ENCODE results near the gene GRIN2A.

The GRIN2A gene

DNA sequence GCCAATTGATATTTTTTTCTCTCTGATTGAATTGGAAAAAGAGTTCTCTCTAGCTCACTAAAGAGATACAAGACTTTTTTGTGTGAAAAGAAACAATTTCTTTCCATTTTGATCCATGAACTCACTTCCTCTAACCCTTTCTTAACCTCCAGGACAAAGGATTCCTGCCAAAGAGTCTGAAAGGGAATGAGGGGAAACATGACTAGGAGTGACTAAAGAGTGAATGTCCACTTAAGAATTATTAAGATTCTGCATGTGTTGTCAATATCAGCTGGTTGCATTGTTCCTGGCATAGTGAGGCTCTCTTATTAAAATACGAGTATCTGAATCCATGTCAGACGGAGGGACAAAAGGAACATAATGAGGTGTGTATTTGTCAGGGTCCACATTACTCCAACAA is 344.7 kb downstream of the GRIN2A start:
- H3K4me3 ChIP-seq (ENCODE audit: low read depth, low read length): no peak overlapping the region

DNA sequence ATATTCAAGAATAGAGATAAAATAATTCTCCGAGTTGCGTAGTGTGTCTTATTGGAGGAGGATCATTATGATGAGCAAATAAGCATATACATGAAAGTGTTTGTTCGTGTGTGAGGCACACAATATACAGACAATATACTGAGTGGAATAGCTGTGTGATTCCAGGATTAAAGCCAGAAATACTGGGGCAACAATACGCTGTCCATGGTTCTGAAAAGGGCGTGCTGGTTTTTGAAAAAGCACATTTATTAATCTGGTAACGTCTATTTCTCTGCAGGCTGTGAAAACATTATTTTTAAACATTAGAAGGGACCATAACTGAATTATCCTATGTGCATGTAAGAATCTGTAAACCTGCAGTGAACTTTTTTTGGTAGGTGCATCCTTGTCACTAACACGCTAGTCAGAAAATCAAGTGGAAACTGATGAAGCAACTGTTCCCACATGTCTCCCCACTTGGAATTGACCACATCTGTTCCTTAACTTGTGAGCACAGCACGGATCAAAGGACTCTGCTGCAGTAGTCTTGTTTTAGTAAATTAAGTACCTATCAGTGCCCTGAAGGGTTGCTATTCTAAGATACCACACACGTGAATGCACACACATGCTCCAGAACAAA is 346.0 kb downstream of the GRIN2A start:
- no peak overlapping the region for H3K4me3 ChIP-seq (ENCODE audit: low read depth, low read length)

DNA sequence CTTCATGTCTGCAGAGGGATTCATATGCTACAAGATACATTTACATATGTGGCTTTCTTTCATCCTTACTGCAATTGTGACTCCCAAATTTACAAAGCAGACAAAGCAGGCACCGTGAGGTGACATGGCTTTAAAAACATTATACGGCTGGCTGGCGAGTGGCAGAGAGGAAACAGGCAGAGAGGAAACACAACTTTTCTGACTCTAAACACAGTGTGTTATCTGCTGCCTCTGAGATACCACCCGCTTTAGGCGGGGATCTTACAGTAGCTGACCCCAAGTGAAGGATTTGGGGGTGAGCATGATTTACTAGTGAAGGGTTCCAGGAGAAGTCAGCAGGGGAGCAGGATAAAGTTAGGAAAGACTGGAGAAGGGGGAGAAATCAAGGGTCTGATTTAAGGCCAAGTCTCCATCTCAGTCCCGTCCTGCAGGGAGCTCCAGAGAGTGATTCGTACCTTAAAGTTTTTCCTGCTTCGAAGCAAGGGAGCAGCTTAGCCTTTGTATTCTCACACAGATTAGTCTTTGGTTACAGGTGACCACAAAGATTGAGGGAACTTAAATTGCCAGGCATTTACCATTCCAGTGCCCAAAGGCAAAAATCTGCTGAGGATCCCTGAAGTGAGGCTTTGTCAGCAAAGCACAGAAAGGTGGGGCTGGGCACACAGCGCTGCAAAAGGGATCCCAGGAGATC is 355.0 kb downstream of the GRIN2A start:
- no peak overlapping the region for H3K4me3 ChIP-seq (ENCODE audit: low read depth, low read length)

DNA sequence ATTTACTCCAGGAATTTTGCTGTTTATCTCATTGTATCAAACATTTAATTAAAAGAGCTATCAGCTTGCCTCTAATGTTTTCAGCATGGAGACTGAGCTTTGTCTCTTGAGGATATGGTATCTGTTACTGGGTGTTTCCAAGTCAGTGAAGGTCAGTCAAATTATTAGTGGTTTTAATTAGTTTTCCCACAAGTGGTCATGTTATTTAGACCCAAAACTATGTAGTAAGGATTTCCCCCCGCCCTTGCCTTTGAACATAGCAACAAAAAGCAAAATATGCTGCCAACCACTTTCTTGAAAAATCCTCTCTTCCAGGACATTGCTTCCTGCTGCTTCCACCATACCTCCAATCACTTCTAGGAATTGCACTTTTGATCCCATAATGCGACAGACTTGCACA is 355.6 kb downstream of the GRIN2A start:
- no peak overlapping the region for H3K4me3 ChIP-seq (ENCODE audit: low read depth, low read length)

DNA sequence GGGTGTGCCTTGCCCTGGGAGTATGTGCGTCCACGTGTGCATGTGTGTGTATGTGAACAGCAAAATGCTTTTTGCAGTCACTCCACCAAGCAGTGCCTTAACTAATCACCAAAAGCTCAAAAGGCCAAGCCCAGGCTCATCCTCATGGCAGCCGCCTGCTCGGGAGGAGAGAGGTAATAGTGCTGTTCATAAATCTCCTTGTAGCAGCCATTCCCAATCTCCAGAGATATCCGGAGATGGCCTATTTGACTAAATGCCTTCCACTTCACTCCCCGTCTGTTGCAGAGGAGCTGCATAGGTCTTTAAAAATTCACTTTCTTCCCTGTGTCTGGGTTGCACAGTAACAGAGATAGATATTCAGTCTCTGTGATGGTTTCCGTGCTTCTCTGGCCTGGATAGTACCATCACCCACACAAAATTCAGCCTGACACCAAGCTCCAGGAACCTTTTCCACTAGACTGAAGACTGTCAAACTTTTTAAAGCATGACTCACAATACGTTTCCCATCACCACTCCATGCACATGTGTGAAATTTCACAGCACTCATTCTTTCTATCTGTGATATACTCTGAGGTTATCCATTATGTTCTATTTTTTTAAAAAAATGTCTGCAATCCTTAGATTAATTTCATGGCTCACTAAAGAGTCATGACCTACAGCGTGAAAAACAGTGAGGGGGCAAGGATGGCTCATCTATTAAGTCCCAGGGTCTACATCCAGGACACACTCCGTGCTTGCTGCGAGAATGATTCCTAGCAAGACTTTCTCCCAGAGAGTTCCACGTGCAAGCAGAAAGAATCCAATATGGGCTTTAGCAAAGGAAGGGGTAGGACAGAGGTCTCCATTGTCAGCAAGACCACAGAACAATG is 357.8 kb downstream of the GRIN2A start:
- no peak overlapping the region for H3K4me3 ChIP-seq (ENCODE audit: low read depth, low read length)

DNA sequence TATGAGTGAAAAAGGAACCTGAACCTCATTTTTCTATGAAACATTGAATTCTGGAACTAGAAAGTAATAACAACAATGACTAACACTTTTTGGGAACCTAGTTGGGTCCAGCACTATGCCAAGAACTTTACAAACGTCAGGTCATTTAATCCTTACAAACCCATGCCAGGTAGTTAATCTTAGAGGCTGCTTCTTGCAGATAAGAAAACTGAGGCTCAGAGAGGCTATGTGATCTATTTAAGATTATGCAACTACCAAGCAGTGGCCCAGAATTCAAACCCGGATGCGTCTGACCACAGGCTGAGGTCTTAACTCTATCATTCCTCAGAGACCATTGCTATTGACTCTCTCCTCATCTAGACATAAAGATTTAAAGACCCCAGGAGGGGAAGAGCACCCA is 358.7 kb downstream of the GRIN2A start:
- H3K4me3 ChIP-seq (ENCODE audit: low read depth, low read length): no peak overlapping the region

DNA sequence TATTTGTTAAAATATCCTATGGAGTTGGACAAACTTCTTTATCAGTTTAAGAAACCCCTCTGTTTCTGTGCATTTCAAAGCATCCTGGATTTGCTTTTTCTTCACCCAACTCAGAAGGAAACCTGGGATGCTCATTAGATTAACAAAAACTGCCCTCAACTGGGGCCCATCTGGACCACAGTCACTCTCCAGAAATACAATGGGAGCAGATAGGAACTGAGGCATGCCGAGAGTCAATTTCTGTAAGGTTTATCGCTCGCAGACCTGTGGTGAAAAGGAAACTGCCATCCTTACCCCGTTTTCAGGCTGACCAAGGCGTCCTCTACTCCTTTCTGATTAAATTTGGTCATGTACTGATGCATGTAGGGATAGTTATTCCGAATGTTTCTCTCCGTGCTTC is 360.3 kb downstream of the GRIN2A start:
- H3K4me3 ChIP-seq (ENCODE audit: low read depth, low read length): no peak overlapping the region

DNA sequence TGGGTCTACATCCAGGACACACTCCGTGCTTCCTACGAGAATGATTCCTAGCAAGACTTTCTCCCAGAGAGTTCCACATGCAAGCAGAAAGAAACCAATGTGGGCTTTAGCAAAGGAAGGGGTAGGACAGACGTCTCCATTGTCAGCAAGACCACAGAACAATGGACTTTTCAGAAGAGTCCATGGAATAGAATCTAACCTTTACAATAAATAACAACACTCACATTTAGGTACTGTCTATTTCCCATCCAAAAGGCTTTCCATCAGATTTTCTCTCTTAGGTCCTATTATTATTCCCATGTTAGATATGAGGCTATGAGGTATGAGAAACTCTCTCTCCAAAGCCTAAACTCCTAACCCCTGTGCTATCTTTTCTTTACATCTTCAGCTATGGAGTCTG is 360.9 kb downstream of the GRIN2A start:
- no peak overlapping the region for H3K4me3 ChIP-seq (ENCODE audit: low read depth, low read length)

DNA sequence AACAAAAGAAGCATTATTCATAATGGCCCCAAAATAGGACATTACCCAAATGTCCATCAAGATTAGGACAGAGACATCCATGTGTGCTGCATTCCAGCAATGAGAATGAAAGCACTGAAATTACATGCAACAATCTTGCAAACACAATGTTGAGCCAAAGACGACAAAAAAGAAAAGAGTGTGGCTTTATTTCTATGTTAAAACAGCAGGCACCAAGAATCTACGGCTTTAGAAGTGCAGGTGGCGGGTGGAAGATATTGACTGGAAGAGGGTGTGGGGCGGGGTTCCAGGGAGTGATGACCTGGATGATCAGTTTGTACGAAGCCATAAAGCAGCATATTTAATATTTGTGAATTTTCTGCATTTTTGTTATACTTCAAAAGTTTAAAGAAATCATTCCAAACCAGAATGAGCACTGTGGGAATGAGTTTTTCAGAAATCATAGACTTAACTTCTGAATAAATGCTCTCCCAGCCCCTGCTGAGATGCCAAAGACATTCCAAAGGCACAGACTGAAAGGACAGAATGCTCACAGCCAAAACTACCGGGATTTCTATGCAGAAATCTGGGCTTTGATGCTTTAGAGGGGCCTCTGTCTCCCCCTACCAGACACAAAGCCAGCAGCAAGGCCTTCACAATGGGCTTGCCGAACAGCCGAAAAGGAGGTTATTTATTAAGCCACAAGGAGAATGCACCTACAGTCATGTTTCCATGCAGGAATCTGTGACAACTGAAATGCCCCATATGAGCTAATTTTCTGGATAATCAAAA is 361.6 kb downstream of the GRIN2A start:
- H3K4me3 ChIP-seq (ENCODE audit: low read depth, low read length): no peak overlapping the region

DNA sequence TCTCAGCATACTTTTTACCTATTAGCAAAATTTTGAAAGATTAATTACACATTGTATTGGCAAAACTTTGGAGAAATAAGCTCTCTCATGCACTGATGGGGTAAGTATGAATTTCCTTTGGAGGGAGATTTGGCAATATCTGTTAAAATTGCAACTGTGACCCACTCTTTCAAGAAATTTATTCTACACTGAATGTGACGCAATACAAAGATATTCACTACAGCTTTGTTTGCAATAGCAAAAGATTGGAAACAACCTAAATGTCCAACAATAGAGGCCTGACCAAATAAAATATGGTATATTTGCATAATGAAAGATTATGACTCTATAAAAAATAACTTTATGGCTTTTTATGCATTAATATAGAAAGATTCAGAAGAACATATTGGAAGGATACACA is 363.5 kb downstream of the GRIN2A start:
- no peak overlapping the region for H3K4me3 ChIP-seq (ENCODE audit: low read depth, low read length)

DNA sequence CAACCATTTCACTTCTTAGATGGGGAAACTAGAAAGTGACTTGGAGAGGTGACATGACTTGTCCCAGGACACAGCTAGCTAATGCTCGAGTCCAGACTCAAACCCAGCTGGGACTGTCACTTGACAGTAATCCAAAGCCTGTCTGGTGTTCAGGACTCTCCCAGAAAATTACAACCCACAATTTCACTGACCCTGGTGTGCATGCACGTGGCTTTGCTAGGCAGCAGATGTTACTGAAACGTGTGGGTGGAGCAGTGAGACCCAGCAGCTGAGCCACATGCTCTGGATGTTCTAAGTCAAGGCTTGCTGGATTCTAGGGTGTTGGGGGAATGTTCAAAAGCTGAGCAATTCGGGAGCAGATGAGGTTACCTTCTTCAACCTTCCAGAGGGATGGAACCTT is 364.6 kb downstream of the GRIN2A start:
- no peak overlapping the region for H3K4me3 ChIP-seq (ENCODE audit: low read depth, low read length)

DNA sequence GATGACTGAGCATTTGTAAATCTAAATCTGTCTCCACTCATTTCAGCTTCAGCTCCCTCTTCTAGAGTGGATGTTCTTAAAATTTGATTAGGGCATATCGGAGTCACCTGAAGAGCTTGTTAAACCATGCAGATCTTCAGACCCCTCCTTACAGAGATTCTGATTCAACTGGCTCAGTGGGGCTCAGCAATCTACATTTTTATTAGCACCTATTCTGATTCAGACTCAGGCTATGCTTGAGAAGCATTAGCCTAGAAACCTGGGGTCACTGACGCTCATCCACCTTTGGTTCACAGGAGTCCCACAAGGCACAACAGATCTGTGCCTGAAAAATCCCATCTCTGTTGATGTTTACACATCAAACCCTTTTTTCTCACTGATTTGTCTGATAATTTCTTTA is 365.6 kb downstream of the GRIN2A start:
- H3K4me3 ChIP-seq (ENCODE audit: low read depth, low read length): no peak overlapping the region

DNA sequence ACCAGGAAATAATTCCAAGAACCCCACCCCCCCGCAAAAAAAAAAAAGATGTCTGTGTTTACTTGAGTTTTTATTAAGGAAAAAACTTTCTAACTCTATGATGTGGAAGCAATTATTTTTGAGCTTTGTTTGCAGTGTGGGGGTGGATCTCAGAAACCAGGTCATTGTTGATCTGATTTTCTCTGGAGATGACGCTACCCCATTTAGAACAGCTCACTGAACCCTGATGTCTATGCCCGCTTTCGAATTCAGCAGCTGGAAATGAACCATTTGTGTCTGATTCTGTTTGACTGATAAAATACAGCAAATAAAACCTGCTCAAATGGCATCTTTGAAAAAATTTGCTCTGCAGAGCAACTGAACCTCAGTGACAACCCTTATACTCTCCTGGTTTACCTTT is 368.6 kb downstream of the GRIN2A start:
- H3K4me3 ChIP-seq (ENCODE audit: low read depth, low read length): no peak overlapping the region

DNA sequence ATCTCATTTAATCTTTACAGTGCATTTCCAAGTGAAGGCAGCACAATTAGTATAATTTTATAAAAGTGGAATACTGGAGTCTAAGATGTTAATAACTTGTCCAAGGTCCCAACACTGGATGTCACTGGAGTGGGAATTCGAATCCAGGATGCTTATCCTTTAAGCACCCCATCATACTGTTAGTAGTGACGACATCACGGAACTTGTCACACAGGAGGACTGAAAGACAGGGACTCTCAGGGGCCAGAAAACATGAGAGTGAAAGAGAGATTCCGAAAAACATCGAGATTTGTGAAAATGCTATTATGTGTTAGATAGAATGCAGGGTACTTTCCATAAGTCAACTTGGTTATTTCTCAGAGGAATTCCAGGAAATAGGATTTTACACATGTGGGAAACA is 374.0 kb downstream of the GRIN2A start:
- no peak overlapping the region for H3K4me3 ChIP-seq (ENCODE audit: low read depth, low read length)

DNA sequence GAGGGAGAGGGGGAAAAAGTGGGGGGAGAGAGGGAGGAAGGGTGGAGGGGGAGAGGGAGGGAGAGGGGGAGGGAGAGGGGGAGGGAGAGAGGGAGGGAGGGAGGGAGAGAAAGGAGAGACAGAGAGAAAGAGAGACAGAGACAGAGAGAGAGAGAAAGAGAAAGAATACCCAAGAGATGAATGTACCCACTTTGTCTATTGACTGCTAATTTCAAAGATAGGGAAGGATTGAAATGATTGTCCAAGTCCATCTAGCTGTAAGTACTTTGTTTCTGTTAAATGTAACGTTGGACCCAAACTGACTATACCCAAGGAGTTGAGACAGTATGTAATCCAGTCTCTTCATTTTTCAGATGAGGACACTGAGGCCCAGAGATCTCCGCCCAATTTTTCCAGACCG is 374.9 kb downstream of the GRIN2A start:
- H3K4me3 ChIP-seq (ENCODE audit: low read depth, low read length): no peak overlapping the region

DNA sequence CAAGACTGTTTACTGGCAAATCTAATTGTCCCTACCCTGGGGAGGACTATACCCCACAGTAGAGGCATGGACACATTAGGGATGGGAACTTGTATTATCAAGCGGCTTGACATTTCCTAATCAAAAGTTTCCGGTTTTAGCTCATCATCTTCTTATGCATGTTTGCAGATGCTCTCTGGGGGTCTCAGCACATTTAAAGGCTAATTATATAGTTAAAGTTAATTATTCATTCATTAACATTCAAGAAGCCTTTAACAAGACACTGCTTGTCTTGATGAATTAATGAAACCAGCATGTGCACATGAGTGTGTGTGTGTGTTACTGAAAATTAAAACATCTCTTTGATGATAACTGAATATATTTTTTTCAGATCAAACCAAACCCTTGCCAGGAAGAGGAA is 377.1 kb downstream of the GRIN2A start:
- H3K4me3 ChIP-seq (ENCODE audit: low read depth, low read length): no peak overlapping the region

DNA sequence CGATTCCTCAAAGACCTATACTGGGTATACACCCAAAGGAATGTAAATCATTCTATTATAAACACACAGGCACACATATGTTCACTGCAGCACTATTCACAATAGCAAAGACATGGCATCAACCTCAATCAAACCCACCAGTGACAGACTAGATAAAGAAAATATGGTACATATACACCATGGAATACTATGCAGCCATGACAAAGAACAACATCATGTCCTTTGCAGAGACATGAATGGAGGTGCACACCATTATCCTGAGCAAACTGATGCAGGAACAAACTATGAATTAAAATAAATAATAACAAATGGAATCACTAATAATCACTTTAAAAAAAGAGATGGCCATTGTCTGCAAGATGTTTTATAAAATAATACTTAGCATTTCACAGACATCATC is 380.1 kb downstream of the GRIN2A start:
- H3K4me3 ChIP-seq (ENCODE audit: low read depth, low read length): no peak overlapping the region

DNA sequence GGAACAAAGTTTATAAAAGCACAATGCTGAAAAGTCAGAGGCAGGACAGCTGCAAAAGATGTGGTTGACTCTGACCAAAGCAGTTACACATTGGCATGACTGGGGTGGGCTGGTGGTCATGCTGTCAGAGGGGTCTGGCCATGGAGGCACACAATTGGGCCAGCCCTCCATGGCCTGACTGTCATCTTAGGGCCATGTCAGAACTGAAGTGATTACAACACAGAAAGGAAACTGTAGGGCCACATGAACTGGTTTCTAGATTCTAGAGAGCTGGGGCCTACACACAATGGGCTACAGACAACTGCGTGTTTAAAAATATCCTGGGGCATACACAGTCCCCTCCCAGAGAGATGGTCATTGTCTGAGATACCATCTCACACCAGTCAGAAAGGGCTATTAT is 380.6 kb downstream of the GRIN2A start:
- H3K4me3 ChIP-seq (ENCODE audit: low read depth, low read length): no peak overlapping the region

DNA sequence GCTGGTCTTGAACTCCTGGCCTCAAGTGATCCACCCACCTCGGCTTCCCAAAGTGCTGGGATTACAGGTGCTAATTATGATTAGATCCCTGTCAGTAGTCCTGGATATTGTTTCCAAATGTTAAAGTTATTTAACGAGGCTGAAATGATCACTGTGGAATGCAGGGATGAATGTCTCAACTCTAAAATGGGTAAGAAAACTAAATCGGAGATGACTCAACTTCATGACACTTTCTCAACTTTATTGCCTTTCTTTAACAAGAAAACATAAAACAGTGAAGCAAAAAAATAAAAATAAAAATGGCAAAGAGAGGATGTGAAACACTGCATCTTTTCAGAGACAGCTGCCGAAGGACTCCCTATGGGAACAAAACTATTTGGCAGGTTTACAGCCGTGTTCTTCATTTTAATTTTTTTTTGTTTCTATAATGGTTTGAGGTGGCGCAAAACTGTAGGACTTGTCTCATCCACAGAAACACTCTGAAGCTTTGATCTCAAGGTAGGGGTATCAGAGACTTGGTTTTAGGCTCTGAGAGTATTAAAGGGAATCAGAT is 382.0 kb downstream of the GRIN2A start:
- no peak overlapping the region for H3K4me3 ChIP-seq (ENCODE audit: low read depth, low read length)

DNA sequence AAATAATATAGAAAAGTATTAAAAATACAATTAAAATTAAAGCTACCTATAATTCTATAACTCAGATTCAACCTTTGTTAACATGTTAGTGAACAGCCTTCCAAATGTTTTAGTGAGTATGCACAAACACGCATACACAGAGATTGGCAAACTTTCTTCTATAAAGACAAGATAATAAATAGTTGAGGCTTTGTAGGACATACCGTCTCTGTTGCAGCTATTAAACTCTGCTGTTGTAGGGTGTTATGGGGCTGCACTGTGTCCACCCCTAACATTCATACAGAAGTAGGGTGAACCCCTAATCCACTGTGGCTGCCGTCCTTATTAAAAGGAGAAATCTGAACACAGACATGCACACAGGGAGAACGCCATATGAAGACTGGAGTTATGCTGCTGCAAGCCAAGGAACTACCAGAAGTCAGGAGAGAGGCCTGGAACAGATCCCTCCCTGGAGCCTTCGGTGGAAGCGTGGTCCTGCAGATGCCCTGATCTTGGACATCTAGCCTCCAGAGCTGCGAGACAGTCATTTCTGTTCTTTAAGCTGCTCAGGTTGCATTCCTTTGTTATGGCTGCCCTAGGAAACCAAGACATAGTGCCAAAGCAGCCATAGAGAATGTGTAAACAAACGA is 383.2 kb downstream of the GRIN2A start:
- H3K4me3 ChIP-seq (ENCODE audit: low read depth, low read length): no peak overlapping the region

DNA sequence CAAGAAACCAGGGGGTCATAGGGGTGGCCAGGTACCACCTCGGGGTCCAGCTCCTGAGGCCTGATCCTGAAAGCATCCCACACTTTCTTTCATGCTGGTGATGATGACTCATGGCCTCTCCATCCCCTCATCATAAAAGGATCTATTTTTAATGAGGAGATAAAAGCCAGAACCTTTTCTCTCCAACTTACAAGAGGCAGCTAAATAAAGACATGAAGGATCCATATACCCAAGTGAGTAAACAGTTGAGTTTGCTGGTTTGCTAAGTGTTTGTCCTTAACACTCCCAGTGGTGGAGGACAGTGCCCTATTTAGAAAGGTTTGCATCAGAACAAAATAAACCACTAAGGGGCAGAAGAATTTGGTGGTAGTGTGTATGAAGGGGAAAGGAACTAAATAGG is 383.8 kb downstream of the GRIN2A start:
- no peak overlapping the region for H3K4me3 ChIP-seq (ENCODE audit: low read depth, low read length)

All from iPS-11a (cell line).